HepG2 (cell line): ENCODE data around the gene PIGBOS1. TPM values are rescaled to one million over a fixed set of nuclear protein-coding genes. Genes with fewer than 3 reads are reported as not detected.

Experiments
- ATAC-seq: fragments of 200-7000 bp; cut with Tn5 transposase; 3 replicates; pipeline ENCODE4 v1.9.1; 2020; ENCODE audit warnings: mild to moderate bottlenecking, moderate library complexity
- BruUV-seq: library from RNA; stranded (reverse); fragments of 400-500 nt; replicated peaks from 2 replicates; lab custom pipeline; 2021; lab: Mats Ljungman, UMichigan
- CTCF ChIA-PET: fragments of 300-600 bp; formaldehyde crosslinking; extraction: SDS; loops from one replicate; lab custom pipeline; 2021; ENCODE audit warnings: low total read pairs, inconsistent platforms, low intra/inter-chr PET ratio; lab: Yijun Ruan, JAX
- POLR2A ChIA-PET: fragments of 350-600 bp; sonication (Branson Sonifier 250); formaldehyde crosslinking; loops from one replicate; lab custom pipeline; 2020; ENCODE audit warnings: antibody characterized with exemption, inconsistent platforms; lab: Yijun Ruan, JAX
- DNase-seq: peaks from one replicate; pipeline ENCODE4 v3.0.0-alpha.2; 2015; ENCODE audit warnings: low spot score
- FAIRE-seq: peaks from 3 replicates; lab custom pipeline; 2011; peaks lifted over from hg19 to GRCh38; lab: Jason Lieb, UNC
- H2AFZ ChIP-seq: one replicate; pipeline ENCODE4 v1.6.1; 2011; ENCODE audit warnings: low read length, inconsistent platforms
- H3K27ac ChIP-seq: fragments of 300-600 bp; 3 replicates; pipeline ENCODE4 v1.8.0; 2011; ENCODE audit warnings: mixed run types, mild to moderate bottlenecking, mixed read lengths, low read length, inconsistent platforms; ENCODE audit not compliant: insufficient read depth; ENCODE audit errors: extremely low read length
- H3K27me3 ChIP-seq, 2 experiments: fragments of 200-600 bp in 1 of 2; 2 replicates in 1 of 2; 3 replicates in 1 of 2; pipeline versions ENCODE4 v1.6.0 to v1.8.0; 2011; ENCODE audit warnings: low read length in 2 of 2, mild to moderate bottlenecking in 2 of 2, moderate library complexity in 2 of 2, inconsistent platforms in 1 of 2; ENCODE audit not compliant: insufficient read depth in 2 of 2, control insufficient read depth in 1 of 2
- H3K36me3 ChIP-seq, 2 experiments: fragments of 200-600 bp in 1 of 2; replicated peaks in 1 of 2; 2 replicates in 1 of 2; 3 replicates in 1 of 2; pipeline versions ENCODE4 v1.5.1 to v1.8.0; 2011; ENCODE audit warnings: low read length in 2 of 2, inconsistent platforms in 1 of 2; ENCODE audit not compliant: insufficient read depth in 2 of 2, control insufficient read depth in 1 of 2
- H3K4me1 ChIP-seq: 2 replicates; pipeline ENCODE4 v1.5.1; 2012; ENCODE audit warnings: low read length, inconsistent platforms; ENCODE audit not compliant: insufficient read depth
- H3K4me2 ChIP-seq: 2 replicates; pipeline ENCODE4 v1.6.0; 2011; ENCODE audit warnings: low read depth, low read length, inconsistent platforms
- H3K4me3 ChIP-seq, 3 experiments: fragments of 200-600 bp in 1 of 3; sonication (generic), shearing (Covaris generic) in 1 of 3; replicated peaks in 1 of 3; 2 replicates each; pipeline ENCODE4 v1.5.1; 2011 to 2016; ENCODE audit warnings: low read length in 3 of 3, inconsistent platforms in 2 of 3, low read depth in 2 of 3, mild to moderate bottlenecking in 2 of 3, control low read depth in 1 of 3, mixed read lengths in 1 of 3; ENCODE audit not compliant: insufficient read depth in 1 of 3
- H3K79me2 ChIP-seq: one replicate; pipeline ENCODE4 v1.6.1; 2011; ENCODE audit warnings: low read length, inconsistent platforms; ENCODE audit not compliant: insufficient read depth
- H3K9ac ChIP-seq: 2 replicates; pipeline ENCODE4 v1.6.0; 2011; ENCODE audit warnings: mild to moderate bottlenecking, low read depth, low read length, inconsistent platforms; ENCODE audit not compliant: insufficient read depth
- H3K9me3 ChIP-seq: 2 replicates; pipeline ENCODE4 v1.5.1; 2012; ENCODE audit warnings: mild to moderate bottlenecking, low read length
- H4K20me1 ChIP-seq: 2 replicates; pipeline ENCODE4 v1.6.0; 2011; ENCODE audit warnings: inconsistent platforms, mild to moderate bottlenecking, low read length, moderate library complexity; ENCODE audit not compliant: insufficient read depth
- BRD4 ChIP-seq: sonication (generic); formaldehyde crosslinking; IDR thresholded peaks from 2 replicates; pipeline ENCODE4 v1.4.0; 2020; ENCODE audit warnings: missing genetic modification reagents
- RFX3 ChIP-seq: IDR thresholded peaks from 2 replicates; pipeline ENCODE4 v1.6.1; 2016; ENCODE audit warnings: missing biosample characterization, missing genetic modification reagents
- TP53 ChIP-seq: sonication (generic); formaldehyde crosslinking; conservative IDR thresholded peaks from 2 replicates; pipeline ENCODE4 v1.4.0; 2020; ENCODE audit warnings: missing genetic modification reagents
- ZBTB34 ChIP-seq: sonication (generic); formaldehyde crosslinking; IDR thresholded peaks from 2 replicates; pipeline ENCODE4 v1.8.0; 2022; ENCODE audit warnings: mild to moderate bottlenecking, missing genetic modification reagents
- ZNF329 ChIP-seq: sonication (generic); formaldehyde crosslinking; IDR thresholded peaks from 2 replicates; pipeline ENCODE4 v1.9.0; 2021; ENCODE audit warnings: low read depth, mild to moderate bottlenecking, missing genetic modification reagents
- WGBS: methylation state at CpG from one replicate; pipeline ENCODE4 v1.1.6; 2017; ENCODE audit warnings: low lambda C conversion rate; 5-methylcytosine and 5-hydroxymethylcytosine counted together
- in situ Hi-C: cut with HindIII; loops from 2 replicates; pipeline ENCODE4 v1.10.0; 2017; ENCODE audit warnings: low pct_unique_long_range_greater_than_20kb; ENCODE audit not compliant: extremely low pct_ligation_motif_present
- intact Hi-C: fragments of 100-400 bp; cut with micrococcal nuclease; formaldehyde crosslinking; loops from one replicate; pipeline ENCODE4 v1.10.0; 2022; ENCODE audit not compliant: unreplicated experiment
- polyA plus RNA-seq, 8 experiments: library from polyadenylated mRNA; depleted of rRNA in 3 of 8; stranded (reverse) in 7 of 8; unstranded in 1 of 8; fragments of >200 nt; fragmentation: Illumina TruSeq in 4 of 8; extraction: Trizol in 4 of 8; gene quantifications; 2 replicates each; pipeline versions ENCODE4 v1.2.1 to v1.2.3, GENCODE V29; 2011 to 2016; ENCODE audit warnings: low read depth in 4 of 8, missing spikeins in 1 of 8, mixed read lengths in 1 of 8; ENCODE audit not compliant: insufficient read depth in 1 of 8
- total RNA-seq, 5 experiments: library from RNA; depleted of rRNA; stranded (reverse); fragments of >200 nt; fragmentation: Illumina TruSeq; extraction: Trizol; gene quantifications; 2 replicates each; pipeline ENCODE4 v1.2.3, GENCODE V29; 2016; ENCODE audit warnings: low read depth in 1 of 5
- TF ChIP-seq, protein P1 (sequence below): sonication (generic); formaldehyde crosslinking; IDR thresholded peaks from 2 replicates; pipeline ENCODE4 v1.4.0; 2020; ENCODE audit warnings: missing genetic modification reagents, borderline replicate concordance
- TF ChIP-seq, protein P2 (sequence below): IDR thresholded peaks from 2 replicates; pipeline ENCODE4 v1.6.1; 2016; ENCODE audit warnings: low read depth
- TF ChIP-seq, protein P3 (sequence below): sonication (generic); formaldehyde crosslinking; IDR thresholded peaks from 2 replicates; pipeline ENCODE4 v1.5.0; 2020; ENCODE audit warnings: missing genetic modification reagents

PIGBOS1 gene
- total and polyA plus RNA-seq, 2 of the 13 experiments (the other 11 are each of a cell fraction or from before 2014, with no cell fraction given) = 14.8 to 22.1 TPM

GRCh38 chr15:55284426-55284825 lies 34.5 kb downstream of the PIGBOS1 start:
- 90% methylated on average over 1 of the region's 1 CpG for WGBS
- in situ Hi-C loops (no loop called here), intact Hi-C loops (no loop called here)
- Histone ChIP-seq H4K20me1 (no peaks in the 10 kb centered on the region), H3K79me2 (no peaks in the 10 kb centered on the region), H3K4me3 (no peak overlapping the region), H3K36me3 (no peaks in the 10 kb centered on the region), H3K9me3 (no peaks in the 10 kb centered on the region), H3K4me1 (peaks cover 18% of the 10 kb centered on the region), H3K4me2 (no peak overlapping the region), H3K27me3 (no peaks in the 10 kb centered on the region), H3K9ac (no peak overlapping the region), H3K27ac (no peak overlapping the region), H2AFZ (no peak overlapping the region)
- no peak for FAIRE-seq
- BruUV-seq = no TSS peak
- CTCF ChIA-PET = no interaction called here
- POLR2A ChIA-PET = no interaction called here
- DNase-seq = no peak
- no peak for ATAC-seq
- TF ChIP-seq, protein P1, sequence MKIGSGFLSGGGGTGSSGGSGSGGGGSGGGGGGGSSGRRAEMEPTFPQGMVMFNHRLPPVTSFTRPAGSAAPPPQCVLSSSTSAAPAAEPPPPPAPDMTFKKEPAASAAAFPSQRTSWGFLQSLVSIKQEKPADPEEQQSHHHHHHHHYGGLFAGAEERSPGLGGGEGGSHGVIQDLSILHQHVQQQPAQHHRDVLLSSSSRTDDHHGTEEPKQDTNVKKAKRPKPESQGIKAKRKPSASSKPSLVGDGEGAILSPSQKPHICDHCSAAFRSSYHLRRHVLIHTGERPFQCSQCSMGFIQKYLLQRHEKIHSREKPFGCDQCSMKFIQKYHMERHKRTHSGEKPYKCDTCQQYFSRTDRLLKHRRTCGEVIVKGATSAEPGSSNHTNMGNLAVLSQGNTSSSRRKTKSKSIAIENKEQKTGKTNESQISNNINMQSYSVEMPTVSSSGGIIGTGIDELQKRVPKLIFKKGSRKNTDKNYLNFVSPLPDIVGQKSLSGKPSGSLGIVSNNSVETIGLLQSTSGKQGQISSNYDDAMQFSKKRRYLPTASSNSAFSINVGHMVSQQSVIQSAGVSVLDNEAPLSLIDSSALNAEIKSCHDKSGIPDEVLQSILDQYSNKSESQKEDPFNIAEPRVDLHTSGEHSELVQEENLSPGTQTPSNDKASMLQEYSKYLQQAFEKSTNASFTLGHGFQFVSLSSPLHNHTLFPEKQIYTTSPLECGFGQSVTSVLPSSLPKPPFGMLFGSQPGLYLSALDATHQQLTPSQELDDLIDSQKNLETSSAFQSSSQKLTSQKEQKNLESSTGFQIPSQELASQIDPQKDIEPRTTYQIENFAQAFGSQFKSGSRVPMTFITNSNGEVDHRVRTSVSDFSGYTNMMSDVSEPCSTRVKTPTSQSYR (CRISPR knock-in tag) = no peak

- in situ Hi-C loops (no loop called here), intact Hi-C loops (no loop called here)
- Histone ChIP-seq H2AFZ (no peak overlapping the region), H3K9me3 (no peaks in the 10 kb centered on the region), H3K4me3 (no peak overlapping the region), H3K4me2 (no peak overlapping the region), H3K9ac (no peak overlapping the region), H3K27ac (no peak overlapping the region)
- DNase-seq = no peak
- no peak for FAIRE-seq
- POLR2A ChIA-PET = no interaction called here
- no peak for TF ChIP-seq BRD4
- TF ChIP-seq, protein P2, sequence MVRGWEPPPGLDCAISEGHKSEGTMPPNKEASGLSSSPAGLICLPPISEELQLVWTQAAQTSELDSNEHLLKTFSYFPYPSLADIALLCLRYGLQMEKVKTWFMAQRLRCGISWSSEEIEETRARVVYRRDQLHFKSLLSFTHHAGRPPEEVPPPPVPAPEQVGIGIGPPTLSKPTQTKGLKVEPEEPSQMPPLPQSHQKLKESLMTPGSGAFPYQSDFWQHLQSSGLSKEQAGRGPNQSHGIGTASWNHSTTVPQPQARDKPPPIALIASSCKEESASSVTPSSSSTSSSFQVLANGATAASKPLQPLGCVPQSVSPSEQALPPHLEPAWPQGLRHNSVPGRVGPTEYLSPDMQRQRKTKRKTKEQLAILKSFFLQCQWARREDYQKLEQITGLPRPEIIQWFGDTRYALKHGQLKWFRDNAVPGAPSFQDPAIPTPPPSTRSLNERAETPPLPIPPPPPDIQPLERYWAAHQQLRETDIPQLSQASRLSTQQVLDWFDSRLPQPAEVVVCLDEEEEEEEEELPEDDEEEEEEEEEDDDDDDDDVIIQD (CRISPR knock-in tag) = no peak
- TF ChIP-seq ZBTB34 (CRISPR knock-in tag) = no peak
- TF ChIP-seq, protein P3, sequence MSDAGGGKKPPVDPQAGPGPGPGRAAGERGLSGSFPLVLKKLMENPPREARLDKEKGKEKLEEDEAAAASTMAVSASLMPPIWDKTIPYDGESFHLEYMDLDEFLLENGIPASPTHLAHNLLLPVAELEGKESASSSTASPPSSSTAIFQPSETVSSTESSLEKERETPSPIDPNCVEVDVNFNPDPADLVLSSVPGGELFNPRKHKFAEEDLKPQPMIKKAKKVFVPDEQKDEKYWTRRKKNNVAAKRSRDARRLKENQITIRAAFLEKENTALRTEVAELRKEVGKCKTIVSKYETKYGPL (CRISPR knock-in tag) = no peak
- no peak for TF ChIP-seq RFX3 (CRISPR knock-in tag)
- TF ChIP-seq TP53 = no peak
- no peak for TF ChIP-seq ZNF329
- TF ChIP-seq, all 625 proteins: peak for 0
- BruUV-seq = no TSS peak
- no peaks in the 10 kb centered on the region for H3K79me2 ChIP-seq
- H3K27me3 ChIP-seq = no peaks in the 10 kb centered on the region
- WGBS = 98% methylated on average over 6 of the region's 6 CpGs
- ATAC-seq = no peak
- H3K36me3 ChIP-seq = no peaks in the 10 kb centered on the region
- CTCF ChIA-PET = no interaction called here
- H4K20me1 ChIP-seq = no peaks in the 10 kb centered on the region
- H3K4me1 ChIP-seq = peaks cover 16% of the 10 kb centered on the region
Observed at GRCh38 chr15:55283379-55284147, 35.4 kb downstream of the PIGBOS1 start.
